ENCODE measurements around the gene SLC9A9. TPM values are rescaled to one million over a fixed set of nuclear protein-coding genes. Genes with fewer than 3 reads are reported as not detected.

The SLC9A9 gene
- total and polyA plus RNA-seq, 10 of the 15 experiments (the other 5 are each of a cell fraction or from before 2014, with no cell fraction given) = 3.5 to 14.2 (median 9.3) TPM

DNA sequence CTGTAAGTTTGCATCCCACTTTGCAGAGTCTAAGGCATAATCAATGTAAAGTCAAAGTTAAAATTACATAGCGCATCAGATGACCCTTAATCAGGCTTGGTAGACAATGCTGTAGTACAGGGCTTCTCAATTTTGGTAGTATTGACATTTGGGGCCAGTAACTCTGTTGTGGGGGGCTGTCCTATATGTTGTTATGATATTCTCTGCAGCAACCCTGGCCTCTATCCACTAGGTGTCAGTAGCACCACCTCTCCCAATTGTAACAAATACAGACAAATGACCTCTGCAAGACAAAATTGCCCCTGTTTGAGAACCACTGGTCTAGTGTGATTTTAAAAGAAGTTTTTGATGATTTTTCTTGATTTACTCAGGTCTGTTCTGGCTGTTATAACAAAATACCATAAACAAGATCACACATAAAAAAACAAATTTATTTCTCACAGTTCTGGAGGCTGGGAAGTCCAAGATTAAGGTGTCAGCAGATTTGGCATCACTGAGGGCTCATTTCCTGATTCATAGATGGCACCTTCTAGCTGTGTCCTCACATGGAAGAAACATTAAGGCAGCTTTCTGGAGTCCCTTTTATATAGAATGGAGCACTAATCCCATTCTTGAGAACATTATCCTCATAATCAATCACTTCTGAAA is 37.6 kb upstream of the SLC9A9 start:
- Histone ChIP-seq H3K9ac (ENCODE audit: control insufficient read depth, insufficient read depth, low read length) (no peak overlapping the region), H3K79me2 (ENCODE audit: control insufficient read depth, insufficient read depth, low read length) (no peaks in the 10 kb centered on the region), H3K4me2 (ENCODE audit: control insufficient read depth, insufficient read depth) (no peak overlapping the region), H3K4me3 (no peak overlapping the region), H3K9me3 (replicated peaks; ENCODE audit: control insufficient read depth, insufficient read depth, low read length) (no peaks in the 10 kb centered on the region), H3K36me3 (ENCODE audit: control insufficient read depth in 2 of 2, insufficient read depth in 2 of 2, low read length in 1 of 2) (no peaks in the 10 kb centered on the region), H4K20me1 (ENCODE audit: control insufficient read depth, insufficient read depth) (no peaks in the 10 kb centered on the region), H3K4me1 (ENCODE audit: control insufficient read depth, insufficient read depth, low read length) (no peaks in the 10 kb centered on the region), H2AFZ (ENCODE audit: control insufficient read depth, low read depth, low read length) (no peak overlapping the region), H3K27ac (ENCODE audit: control insufficient read depth, insufficient read depth) (no peak overlapping the region), H3K27me3 (replicated peaks in 1 of 2; ENCODE audit: control insufficient read depth in 2 of 2, insufficient read depth in 2 of 2, low read length in 1 of 2) (no peaks in the 10 kb centered on the region)
- FAIRE-seq (peak; percentile 76), DNase-seq (ENCODE audit: low read depth, low spot score) (peak; percentile 15), ATAC-seq (peak; percentile 97)
- in situ Hi-C loops (cut with MboI) = no loop called here
- 25% methylated on average over 1 of the region's 1 CpG for WGBS (ENCODE audit: insufficient coverage, insufficient replicate concordance, low lambda C conversion rate, missing lambda C conversion rate)
- ChIA-PET SMC1A (ENCODE audit: uncharacterized antibody, unreplicated experiment) (interaction anchor here (0.7 to 1.5 kb wide), 11 partner anchors 15 to 110 kb away, joined by 3 to 6 read pairs (median 3); partner anchors contain the start of gene DIPK2A), POLR2A (no interaction called here), RAD21 (ENCODE audit: unreplicated experiment) (interaction anchor here (0.9 to 2.1 kb wide), 4 partner anchors 10 to 66 kb away, joined by 3 to 7 read pairs (median 6); no protein-coding TSS in a partner anchor), CTCF (interaction anchor here (0.7 to 3.2 kb wide), 23 partner anchors 9 to 1277 kb away, joined by 3 to 37 read pairs (median 4); partner anchors contain the start of gene DIPK2A)
- BruUV-seq (replicated peaks) = no TSS peak
- intact Hi-C loops (cut with micrococcal nuclease; ENCODE audit: unreplicated experiment) = loop anchor here (1.0 to 2.0 kb wide), 2 partner anchors 65 to 111 kb away; no protein-coding TSS in a partner anchor
- no peak for TF ChIP-seq EED (IDR thresholded peaks at IDR 0.05; ENCODE audit: low read depth)
- no peak for TF ChIP-seq ZBED1 (IDR thresholded peaks at IDR 0.05; ENCODE audit: borderline replicate concordance)
- 0 out of 2 replicates have a peak, but pooled peaks have one; percentile 44 for TF ChIP-seq YY1 (IDR thresholded peaks at IDR 0.05; ENCODE audit: low read depth, low read length)
- TF ChIP-seq, protein P1, sequence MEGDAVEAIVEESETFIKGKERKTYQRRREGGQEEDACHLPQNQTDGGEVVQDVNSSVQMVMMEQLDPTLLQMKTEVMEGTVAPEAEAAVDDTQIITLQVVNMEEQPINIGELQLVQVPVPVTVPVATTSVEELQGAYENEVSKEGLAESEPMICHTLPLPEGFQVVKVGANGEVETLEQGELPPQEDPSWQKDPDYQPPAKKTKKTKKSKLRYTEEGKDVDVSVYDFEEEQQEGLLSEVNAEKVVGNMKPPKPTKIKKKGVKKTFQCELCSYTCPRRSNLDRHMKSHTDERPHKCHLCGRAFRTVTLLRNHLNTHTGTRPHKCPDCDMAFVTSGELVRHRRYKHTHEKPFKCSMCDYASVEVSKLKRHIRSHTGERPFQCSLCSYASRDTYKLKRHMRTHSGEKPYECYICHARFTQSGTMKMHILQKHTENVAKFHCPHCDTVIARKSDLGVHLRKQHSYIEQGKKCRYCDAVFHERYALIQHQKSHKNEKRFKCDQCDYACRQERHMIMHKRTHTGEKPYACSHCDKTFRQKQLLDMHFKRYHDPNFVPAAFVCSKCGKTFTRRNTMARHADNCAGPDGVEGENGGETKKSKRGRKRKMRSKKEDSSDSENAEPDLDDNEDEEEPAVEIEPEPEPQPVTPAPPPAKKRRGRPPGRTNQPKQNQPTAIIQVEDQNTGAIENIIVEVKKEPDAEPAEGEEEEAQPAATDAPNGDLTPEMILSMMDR (IDR thresholded peaks at IDR 0.05 in 2 of 3, conservative IDR thresholded peaks at IDR 0.05 in 1 of 3; ENCODE audit: control insufficient read depth in 2 of 3, extremely low read depth in 1 of 3, insufficient read depth in 1 of 3, low read depth in 3 of 3, low read length in 3 of 3) = peak; percentile 77 to 82 (median 77)
- no peak for TF ChIP-seq NR2C1 (IDR thresholded peaks at IDR 0.05)
- TF ChIP-seq POLR2AphosphoS5 (IDR thresholded peaks at IDR 0.05; ENCODE audit: low read length) = no peak
- TF ChIP-seq, protein P2, sequence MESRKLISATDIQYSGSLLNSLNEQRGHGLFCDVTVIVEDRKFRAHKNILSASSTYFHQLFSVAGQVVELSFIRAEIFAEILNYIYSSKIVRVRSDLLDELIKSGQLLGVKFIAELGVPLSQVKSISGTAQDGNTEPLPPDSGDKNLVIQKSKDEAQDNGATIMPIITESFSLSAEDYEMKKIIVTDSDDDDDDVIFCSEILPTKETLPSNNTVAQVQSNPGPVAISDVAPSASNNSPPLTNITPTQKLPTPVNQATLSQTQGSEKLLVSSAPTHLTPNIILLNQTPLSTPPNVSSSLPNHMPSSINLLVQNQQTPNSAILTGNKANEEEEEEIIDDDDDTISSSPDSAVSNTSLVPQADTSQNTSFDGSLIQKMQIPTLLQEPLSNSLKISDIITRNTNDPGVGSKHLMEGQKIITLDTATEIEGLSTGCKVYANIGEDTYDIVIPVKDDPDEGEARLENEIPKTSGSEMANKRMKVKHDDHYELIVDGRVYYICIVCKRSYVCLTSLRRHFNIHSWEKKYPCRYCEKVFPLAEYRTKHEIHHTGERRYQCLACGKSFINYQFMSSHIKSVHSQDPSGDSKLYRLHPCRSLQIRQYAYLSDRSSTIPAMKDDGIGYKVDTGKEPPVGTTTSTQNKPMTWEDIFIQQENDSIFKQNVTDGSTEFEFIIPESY (IDR thresholded peaks at IDR 0.05) = no peak
- TF ChIP-seq SUZ12 (IDR thresholded peaks at IDR 0.05; ENCODE audit: unreplicated experiment) = no peak
- TF ChIP-seq IKZF2 (IDR thresholded peaks at IDR 0.05) = no peak
- no peak for TF ChIP-seq SIN3A (IDR thresholded peaks at IDR 0.05; ENCODE audit: low read depth, low read length)
- no peak for TF ChIP-seq IKZF1 (conservative IDR thresholded peaks at IDR 0.05)
- TF ChIP-seq GABPA (IDR thresholded peaks at IDR 0.05; ENCODE audit: low read depth) = no peak
- TF ChIP-seq SRF (IDR thresholded peaks at IDR 0.05; ENCODE audit: low read depth in 2 of 2, low read length in 2 of 2) = no peak
- TF ChIP-seq ESRRA (IDR thresholded peaks at IDR 0.05; ENCODE audit: low read length) = no peak
- TF ChIP-seq, protein P3, sequence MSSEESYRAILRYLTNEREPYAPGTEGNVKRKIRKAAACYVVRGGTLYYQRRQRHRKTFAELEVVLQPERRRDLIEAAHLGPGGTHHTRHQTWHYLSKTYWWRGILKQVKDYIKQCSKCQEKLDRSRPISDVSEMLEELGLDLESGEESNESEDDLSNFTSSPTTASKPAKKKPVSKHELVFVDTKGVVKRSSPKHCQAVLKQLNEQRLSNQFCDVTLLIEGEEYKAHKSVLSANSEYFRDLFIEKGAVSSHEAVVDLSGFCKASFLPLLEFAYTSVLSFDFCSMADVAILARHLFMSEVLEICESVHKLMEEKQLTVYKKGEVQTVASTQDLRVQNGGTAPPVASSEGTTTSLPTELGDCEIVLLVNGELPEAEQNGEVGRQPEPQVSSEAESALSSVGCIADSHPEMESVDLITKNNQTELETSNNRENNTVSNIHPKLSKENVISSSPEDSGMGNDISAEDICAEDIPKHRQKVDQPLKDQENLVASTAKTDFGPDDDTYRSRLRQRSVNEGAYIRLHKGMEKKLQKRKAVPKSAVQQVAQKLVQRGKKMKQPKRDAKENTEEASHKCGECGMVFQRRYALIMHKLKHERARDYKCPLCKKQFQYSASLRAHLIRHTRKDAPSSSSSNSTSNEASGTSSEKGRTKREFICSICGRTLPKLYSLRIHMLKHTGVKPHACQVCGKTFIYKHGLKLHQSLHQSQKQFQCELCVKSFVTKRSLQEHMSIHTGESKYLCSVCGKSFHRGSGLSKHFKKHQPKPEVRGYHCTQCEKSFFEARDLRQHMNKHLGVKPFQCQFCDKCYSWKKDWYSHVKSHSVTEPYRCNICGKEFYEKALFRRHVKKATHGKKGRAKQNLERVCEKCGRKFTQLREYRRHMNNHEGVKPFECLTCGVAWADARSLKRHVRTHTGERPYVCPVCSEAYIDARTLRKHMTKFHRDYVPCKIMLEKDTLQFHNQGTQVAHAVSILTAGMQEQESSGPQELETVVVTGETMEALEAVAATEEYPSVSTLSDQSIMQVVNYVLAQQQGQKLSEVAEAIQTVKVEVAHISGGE (CRISPR knock-in tag; IDR thresholded peaks at IDR 0.05) = no peak
- TF ChIP-seq SMC3 (IDR thresholded peaks at IDR 0.05; ENCODE audit: borderline replicate concordance, low read length) = peak; percentile 62; the same call in 1 of the 2 replicates
- no peak for TF ChIP-seq RUNX3 (IDR thresholded peaks at IDR 0.05; ENCODE audit: low read length)
- peak; percentile 82 for TF ChIP-seq RAD21 (IDR thresholded peaks at IDR 0.05; ENCODE audit: insufficient read depth, low read depth, low read length)
